ENCODE measurements around the gene CD200R1. TPM values are rescaled to one million over a fixed set of nuclear protein-coding genes. Genes with fewer than 3 reads are reported as not detected.

Gene CD200R1
- total and polyA plus RNA-seq, 2 of the 4 experiments (the other 2 are of a cell fraction): under 0.01 to 0.05 TPM

DNA sequence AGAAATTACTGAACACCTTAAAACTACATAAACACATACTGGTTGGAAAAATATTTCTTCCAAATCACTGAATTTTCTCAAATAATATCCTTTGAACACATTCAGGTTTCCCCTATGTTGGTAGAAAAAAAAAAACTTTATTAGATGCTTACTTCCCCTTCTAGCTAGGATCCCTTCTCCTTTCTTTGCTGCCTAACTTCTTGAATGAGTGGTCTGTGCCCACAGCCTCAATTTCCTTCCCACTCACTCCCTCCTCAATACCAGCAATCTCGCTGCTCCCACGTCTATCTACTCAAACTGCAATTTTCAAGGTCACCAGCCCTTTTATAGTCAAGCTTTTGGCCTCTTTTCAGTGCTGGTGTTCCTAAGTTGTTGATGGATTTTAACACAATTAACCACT lies 8.3 kb downstream of the CD200R1 start:
- no peak for DNase-seq
- no peaks in the 10 kb centered on the region for H3K4me1 ChIP-seq (ENCODE audit: control insufficient read depth, insufficient read depth, low read length)
- H4K91ac ChIP-seq (ENCODE audit: insufficient read depth, low read depth, low read length): no peak overlapping the region
- H3K4ac ChIP-seq (ENCODE audit: low read depth, low read length): no peak overlapping the region
- dilution Hi-C loops (cut with HindIII; ENCODE audit: low sequenced_read_pairs, unreplicated experiment): no loop called here
- H2AK9ac ChIP-seq (replicated peaks; ENCODE audit: low read depth, low read length, poor library complexity): no peak overlapping the region
- intact Hi-C loops (cut with micrococcal nuclease): no loop called here
- H2AFZ ChIP-seq (replicated peaks; ENCODE audit: low read length, poor library complexity): no peak overlapping the region
- H3K18ac ChIP-seq (ENCODE audit: low read depth, low read length): no peak overlapping the region
- H3K9me1 ChIP-seq (ENCODE audit: insufficient read depth, low read length): no peaks in the 10 kb centered on the region
- H4K20me1 ChIP-seq (ENCODE audit: insufficient read depth, low read length): no peaks in the 10 kb centered on the region
- ChIA-PET CTCF (no interaction called here), POLR2A (ENCODE audit: unreplicated experiment) (no interaction called here)
- no peak overlapping the region for H2BK5ac ChIP-seq (ENCODE audit: low read depth, low read length, poor library complexity, severe bottlenecking)
- in situ Hi-C loops (cut with MboI; ENCODE audit: low sequenced_read_pairs): no loop called here
- H3K4me3 ChIP-seq (ENCODE audit: insufficient read depth, low read depth, low read length): no peak overlapping the region
- no peak overlapping the region for H3K9ac ChIP-seq (ENCODE audit: low read depth, low read length)
- no peak overlapping the region for H4K8ac ChIP-seq (ENCODE audit: low read depth in 2 of 2, low read length in 2 of 2)
- no peak overlapping the region for H3K23ac ChIP-seq (ENCODE audit: low read depth, low read length)
- no peak for ATAC-seq (ENCODE audit: low read depth)
- H2BK120ac ChIP-seq (ENCODE audit: low read depth, low read length): no peak overlapping the region
- H3K27ac ChIP-seq (ENCODE audit: insufficient read depth, low read length): no peak overlapping the region
- no peak overlapping the region for H3K4me2 ChIP-seq (ENCODE audit: low read depth, low read length)
- H2AK5ac ChIP-seq (ENCODE audit: low read depth, low read length): no peak overlapping the region
- no peaks in the 10 kb centered on the region for H3K36me3 ChIP-seq (ENCODE audit: control insufficient read depth, insufficient read depth, low read length)
- no peak overlapping the region for H4K5ac ChIP-seq (ENCODE audit: low read depth, low read length)
- H3K56ac ChIP-seq (ENCODE audit: extremely low read depth, insufficient read depth, low read length): no peak overlapping the region
- H3K14ac ChIP-seq (replicated peaks; ENCODE audit: low read depth, low read length): no peak overlapping the region
- no peak overlapping the region for H2BK20ac ChIP-seq (ENCODE audit: low read depth, low read length)
- no CpG with 5 or more reads among the region's 2 CpGs for WGBS, 2 experiments (ENCODE audit: extremely low coverage in 2 of 2, insufficient read length in 1 of 2)
- TF ChIP-seq MAFK (IDR thresholded peaks at IDR 0.05; ENCODE audit: low read depth, low read length) (no peak), NFE2L2 (IDR thresholded peaks at IDR 0.05; ENCODE audit: low read depth, low read length) (no peak), RCOR1 (IDR thresholded peaks at IDR 0.05; ENCODE audit: insufficient replicate concordance, low read length) (no peak), RAD21 (IDR thresholded peaks at IDR 0.05; ENCODE audit: low read length) (no peak), BHLHE40 (IDR thresholded peaks at IDR 0.05; ENCODE audit: low read depth, low read length) (no peak), CHD1 (IDR thresholded peaks at IDR 0.05; ENCODE audit: low read depth, low read length) (no peak), SMC3 (IDR thresholded peaks at IDR 0.05; ENCODE audit: low read depth, low read length) (no peak), CEBPB (IDR thresholded peaks at IDR 0.05; ENCODE audit: low read depth, low read length) (no peak), RFX5 (IDR thresholded peaks at IDR 0.05; ENCODE audit: low read depth, low read length) (no peak), FOS (IDR thresholded peaks at IDR 0.05; ENCODE audit: low read depth, low read length) (no peak), MAZ (IDR thresholded peaks at IDR 0.05; ENCODE audit: borderline replicate concordance, low read depth, low read length) (no peak)
- TF ChIP-seq, protein P1, sequence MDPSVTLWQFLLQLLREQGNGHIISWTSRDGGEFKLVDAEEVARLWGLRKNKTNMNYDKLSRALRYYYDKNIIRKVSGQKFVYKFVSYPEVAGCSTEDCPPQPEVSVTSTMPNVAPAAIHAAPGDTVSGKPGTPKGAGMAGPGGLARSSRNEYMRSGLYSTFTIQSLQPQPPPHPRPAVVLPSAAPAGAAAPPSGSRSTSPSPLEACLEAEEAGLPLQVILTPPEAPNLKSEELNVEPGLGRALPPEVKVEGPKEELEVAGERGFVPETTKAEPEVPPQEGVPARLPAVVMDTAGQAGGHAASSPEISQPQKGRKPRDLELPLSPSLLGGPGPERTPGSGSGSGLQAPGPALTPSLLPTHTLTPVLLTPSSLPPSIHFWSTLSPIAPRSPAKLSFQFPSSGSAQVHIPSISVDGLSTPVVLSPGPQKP (IDR thresholded peaks at IDR 0.05; ENCODE audit: borderline replicate concordance, low read depth, low read length): no peak
- TF ChIP-seq, protein P2, sequence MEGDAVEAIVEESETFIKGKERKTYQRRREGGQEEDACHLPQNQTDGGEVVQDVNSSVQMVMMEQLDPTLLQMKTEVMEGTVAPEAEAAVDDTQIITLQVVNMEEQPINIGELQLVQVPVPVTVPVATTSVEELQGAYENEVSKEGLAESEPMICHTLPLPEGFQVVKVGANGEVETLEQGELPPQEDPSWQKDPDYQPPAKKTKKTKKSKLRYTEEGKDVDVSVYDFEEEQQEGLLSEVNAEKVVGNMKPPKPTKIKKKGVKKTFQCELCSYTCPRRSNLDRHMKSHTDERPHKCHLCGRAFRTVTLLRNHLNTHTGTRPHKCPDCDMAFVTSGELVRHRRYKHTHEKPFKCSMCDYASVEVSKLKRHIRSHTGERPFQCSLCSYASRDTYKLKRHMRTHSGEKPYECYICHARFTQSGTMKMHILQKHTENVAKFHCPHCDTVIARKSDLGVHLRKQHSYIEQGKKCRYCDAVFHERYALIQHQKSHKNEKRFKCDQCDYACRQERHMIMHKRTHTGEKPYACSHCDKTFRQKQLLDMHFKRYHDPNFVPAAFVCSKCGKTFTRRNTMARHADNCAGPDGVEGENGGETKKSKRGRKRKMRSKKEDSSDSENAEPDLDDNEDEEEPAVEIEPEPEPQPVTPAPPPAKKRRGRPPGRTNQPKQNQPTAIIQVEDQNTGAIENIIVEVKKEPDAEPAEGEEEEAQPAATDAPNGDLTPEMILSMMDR (conservative IDR thresholded peaks at IDR 0.05; ENCODE audit: low read depth, low read length): no peak
- TF ChIP-seq, protein P3, sequence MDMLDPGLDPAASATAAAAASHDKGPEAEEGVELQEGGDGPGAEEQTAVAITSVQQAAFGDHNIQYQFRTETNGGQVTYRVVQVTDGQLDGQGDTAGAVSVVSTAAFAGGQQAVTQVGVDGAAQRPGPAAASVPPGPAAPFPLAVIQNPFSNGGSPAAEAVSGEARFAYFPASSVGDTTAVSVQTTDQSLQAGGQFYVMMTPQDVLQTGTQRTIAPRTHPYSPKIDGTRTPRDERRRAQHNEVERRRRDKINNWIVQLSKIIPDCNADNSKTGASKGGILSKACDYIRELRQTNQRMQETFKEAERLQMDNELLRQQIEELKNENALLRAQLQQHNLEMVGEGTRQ (IDR thresholded peaks at IDR 0.05; ENCODE audit: low read depth, low read length): no peak
- H2BK15ac ChIP-seq (ENCODE audit: low read depth, low read length): no peak overlapping the region
- no TSS peak for BruUV-seq (replicated peaks)
- no peaks in the 10 kb centered on the region for H3K79me1 ChIP-seq (ENCODE audit: low read depth in 1 of 2, low read length in 2 of 2)
- H3K27me3 ChIP-seq (ENCODE audit: control insufficient read depth, insufficient read depth, low read length): peaks cover 19% of the 10 kb centered on the region
- no peaks in the 10 kb centered on the region for H3K9me3 ChIP-seq (ENCODE audit: control insufficient read depth, insufficient read depth, low read length)
